Esophagus squamous epithelium (tissue), 5 donors: ENCODE results near the gene DNAH11. TPM values are rescaled to one million over a fixed set of nuclear protein-coding genes. Genes with fewer than 3 reads are reported as not detected.

ENCODE experiments used
- DNase-seq: peaks from one replicate; lab custom pipeline; 2025; lab: John Stamatoyannopoulos, UW
- H3K27ac ChIP-seq, 4 donors: fragments of 200-600 bp; sonication (generic); one replicate each; pipeline ENCODE4 v1.5.1; 2016 to 2019; ENCODE audit warnings: mild to moderate bottlenecking in 1 of 4
- H3K27me3 ChIP-seq, 4 donors: fragments of 200-600 bp; sonication (generic); 1 replicate in 3 of 4; 2 replicates in 1 of 4; pipeline versions ENCODE4 v1.5.1 to v1.6.0; 2017 to 2021; ENCODE audit warnings: antibody characterized with exemption in 1 of 4
- H3K36me3 ChIP-seq, 3 donors: fragments of 200-600 bp; sonication (generic); one replicate each; pipeline ENCODE4 v1.5.1; 2016 to 2019
- H3K4me1 ChIP-seq, 3 donors: fragments of 200-600 bp; sonication (generic); one replicate each; pipeline ENCODE4 v1.5.1; 2017 to 2019
- H3K4me3 ChIP-seq, 4 donors: fragments of 200-600 bp; sonication (generic); 1 replicate in 3 of 4; 2 replicates in 1 of 4; pipeline ENCODE4 v1.5.1; 2016 to 2019; ENCODE audit warnings: mild to moderate bottlenecking in 2 of 4, moderate library complexity in 1 of 4
- H3K9me3 ChIP-seq, 3 donors: fragments of 200-600 bp; sonication (generic); one replicate each; pipeline ENCODE4 v1.5.1; 2016 to 2019
- CTCF ChIP-seq, 6 experiments: fragments of 450-650 bp in 4 of 6; fragments of 200-600 bp in 2 of 6; sonication (generic) in 2 of 6; IDR thresholded peaks; one replicate each; pipeline ENCODE4 v1.5.1; 2016 to 2019; ENCODE audit warnings: antibody characterized with exemption in 6 of 6, mild to moderate bottlenecking in 4 of 6, moderate library complexity in 4 of 6
- POLR2A ChIP-seq, 4 donors: fragments of 450-650 bp; IDR thresholded peaks; one replicate each; pipeline ENCODE4 v1.6.1; 2017; ENCODE audit warnings: antibody characterized with exemption in 4 of 4, mild to moderate bottlenecking in 4 of 4, moderate library complexity in 3 of 4
- WGBS, 2 donors: methylation state at CpG; one replicate each; pipeline ENCODE4 v1.1.5; 2018; 5-methylcytosine and 5-hydroxymethylcytosine counted together
- intact Hi-C: fragments of 100-400 bp; cut with DNase I; formaldehyde crosslinking; loops from one replicate; pipeline ENCODE4 v1.15.0; 2022
- total RNA-seq, 4 donors: library from RNA; depleted of rRNA; stranded (reverse); fragments of >200 nt; gene quantifications; one replicate each; pipeline ENCODE4 v1.1.0, GENCODE V29; 2016
- donor health status: DM: yes; HTN: yes; CAD: no.

The DNAH11 gene
- total RNA-seq, 4 donors from 2014 or later: 0.35 to 7.4 (median 0.74) TPM

- peak overlapping the region in 2 of 4 donors; percentile 52 to 67 for H3K4me3 ChIP-seq
- TF ChIP-seq POLR2A (IDR thresholded peaks at IDR 0.05): no peak
- TF ChIP-seq CTCF (IDR thresholded peaks at IDR 0.05): no peak
- WGBS, 2 donors: 11 to 23% methylated on average over 3 of the region's 3 CpGs
- intact Hi-C loops: no loop called here
- DNase-seq: no peak
- peaks cover 0 to 63% (median 2%) of the 10 kb centered on the region in 4 donors for H3K27me3 ChIP-seq
- no peaks in the 10 kb centered on the region for H3K9me3 ChIP-seq
- H3K4me1 ChIP-seq: peaks cover 9 to 28% (median 13%) of the 10 kb centered on the region in 3 donors
- H3K36me3 ChIP-seq: no peaks in the 10 kb centered on the region
- H3K27ac ChIP-seq: peak overlapping the region in 1 of 4 donors; percentile 67
Measured at GRCh38 chr7:21544303-21544656, 1.4 kb downstream of the DNAH11 start.

GRCh38 chr7:21544715-21545114 is 1.9 kb downstream of the DNAH11 start:
- TF ChIP-seq CTCF (IDR thresholded peaks at IDR 0.05) (no peak), POLR2A (IDR thresholded peaks at IDR 0.05) (no peak)
- no peaks in the 10 kb centered on the region for H3K9me3 ChIP-seq
- intact Hi-C loops: no loop called here
- H3K4me3 ChIP-seq: peak overlapping the region in 1 of 4 donors; percentile 52
- no peak for DNase-seq
- H3K27me3 ChIP-seq: peaks cover 0 to 58% (median 2%) of the 10 kb centered on the region in 4 donors
- H3K36me3 ChIP-seq: no peaks in the 10 kb centered on the region
- WGBS, 2 donors: 54 to 67% methylated on average over 3 of the region's 3 CpGs
- H3K27ac ChIP-seq: peak overlapping the region in 1 of 4 donors; percentile 67
- H3K4me1 ChIP-seq: peaks cover 9 to 28% (median 13%) of the 10 kb centered on the region in 3 donors

- Histone ChIP-seq H3K27ac (no peak overlapping the region), H3K4me3 (no peak overlapping the region)
- DNase-seq: no peak
Measured at GRCh38 chr7:21547501-21547900, 4.7 kb downstream of the DNAH11 start.

GRCh38 chr7:21548491-21548890 is 5.7 kb downstream of the DNAH11 start:
- H3K4me3 ChIP-seq: no peak overlapping the region
- peaks cover 0 to 21% (median 0%) of the 10 kb centered on the region in 4 donors for H3K27me3 ChIP-seq
- no peaks in the 10 kb centered on the region for H3K9me3 ChIP-seq
- intact Hi-C loops: no loop called here
- no peak for DNase-seq
- peaks cover 3 to 23% (median 5%) of the 10 kb centered on the region in 3 donors for H3K4me1 ChIP-seq
- no peaks in the 10 kb centered on the region for H3K36me3 ChIP-seq
- no peak for TF ChIP-seq POLR2A (IDR thresholded peaks at IDR 0.05)
- TF ChIP-seq CTCF (IDR thresholded peaks at IDR 0.05): no peak
- no peak overlapping the region for H3K27ac ChIP-seq
- WGBS, 2 donors: 46 to 75% methylated on average over 2 to 3 of the region's 3 CpGs

More at GRCh38 chr7:21547501-21547900, 4.7 kb downstream of the DNAH11 start:
- H3K27me3 ChIP-seq: peaks cover 0 to 30% (median 2%) of the 10 kb centered on the region in 4 donors
- H3K4me1 ChIP-seq: peaks cover 9 to 33% (median 13%) of the 10 kb centered on the region in 3 donors
- no peaks in the 10 kb centered on the region for H3K36me3 ChIP-seq
- H3K9me3 ChIP-seq: no peaks in the 10 kb centered on the region
- 35 to 43% methylated on average over 3 of the region's 3 CpGs for WGBS, 2 donors
- intact Hi-C loops: no loop called here
- no peak for TF ChIP-seq CTCF (IDR thresholded peaks at IDR 0.05)
- TF ChIP-seq POLR2A (IDR thresholded peaks at IDR 0.05): no peak

GRCh38 chr7:21550076-21550475 is 7.2 kb downstream of the DNAH11 start:
- 60 to 71% methylated on average over 2 to 3 of the region's 3 CpGs for WGBS, 2 donors
- Histone ChIP-seq H3K9me3 (no peaks in the 10 kb centered on the region), H3K36me3 (no peaks in the 10 kb centered on the region), H3K27me3 (peaks cover 0 to 8% (median 0%) of the 10 kb centered on the region in 4 donors), H3K4me3 (no peak overlapping the region), H3K4me1 (peaks cover 0 to 12% (median 0%) of the 10 kb centered on the region in 3 donors), H3K27ac (no peak overlapping the region)
- intact Hi-C loops: no loop called here
- DNase-seq: no peak
- TF ChIP-seq CTCF (IDR thresholded peaks at IDR 0.05): no peak
- TF ChIP-seq POLR2A (IDR thresholded peaks at IDR 0.05): no peak
